ENCODE results near the gene VTI1B.
A peak's percentile ranks its signal among the peaks of the same experiment; 100 is the strongest.
"Not testable (repeated sequence)": the region's sequence is repeated elsewhere in the genome, so short reads cannot be mapped to it uniquely, and the experiment has no call there.

Gene VTI1B

GRCh38 chr14:67710209-67710608 is 35.8 kb upstream of the VTI1B start:
- no peak for TF ChIP-seq CTCF (IDR thresholded peaks at IDR 0.05; ENCODE audit: insufficient read depth, missing control alignments)
- FAIRE-seq: no peak
- no peak for DNase-seq (ENCODE audit: insufficient read length, low spot score)

- FAIRE-seq; DNase-seq (ENCODE audit: insufficient read length, low spot score): not testable (repeated sequence)
Observed at GRCh38 chr14:67709796-67710195, 35.4 kb upstream of the VTI1B start.

GRCh38 chr14:67709346-67709745 is 34.9 kb upstream of the VTI1B start:
- FAIRE-seq; DNase-seq (ENCODE audit: insufficient read length, low spot score): not testable (repeated sequence)

GRCh38 chr14:67705211-67705610 is 30.8 kb upstream of the VTI1B start:
- FAIRE-seq (no peak), DNase-seq (ENCODE audit: insufficient read length, low spot score) (no peak)

GRCh38 chr14:67704484-67705089 is 30.2 kb upstream of the VTI1B start:
- no peak for DNase-seq (ENCODE audit: insufficient read length, low spot score)
- peak; percentile 81 for TF ChIP-seq CTCF (IDR thresholded peaks at IDR 0.05; ENCODE audit: insufficient read depth, missing control alignments)

More at GRCh38 chr14:67705211-67705610, 30.8 kb upstream of the VTI1B start:
- TF ChIP-seq CTCF (IDR thresholded peaks at IDR 0.05; ENCODE audit: insufficient read depth, missing control alignments): no peak

GRCh38 chr14:67703997-67704396 is 29.6 kb upstream of the VTI1B start:
- no peak for DNase-seq (ENCODE audit: insufficient read length, low spot score)
- TF ChIP-seq CTCF (IDR thresholded peaks at IDR 0.05; ENCODE audit: insufficient read depth, missing control alignments): no peak
- FAIRE-seq: no peak

More at GRCh38 chr14:67704484-67705089, 30.2 kb upstream of the VTI1B start:
- no peak for FAIRE-seq

GRCh38 chr14:67701492-67701891 is 27.1 kb upstream of the VTI1B start, which contains the start of gene RDH12:
Gene RDH12 (plus strand): TSS chr14:67701886. CDS start chr14:67722643, 20,757 bp downstream.
- not testable (repeated sequence) for FAIRE-seq; DNase-seq (ENCODE audit: insufficient read length, low spot score)

- no peak for FAIRE-seq
- no peak for DNase-seq (ENCODE audit: insufficient read length, low spot score)
Observed at GRCh38 chr14:67698179-67698578, 23.7 kb upstream of the VTI1B start.

More at GRCh38 chr14:67698179-67698578, 23.7 kb upstream of the VTI1B start:
- no peak for TF ChIP-seq CTCF (IDR thresholded peaks at IDR 0.05; ENCODE audit: insufficient read depth, missing control alignments)
